LNCaP clone FGC (cell line): ENCODE data around the gene PWWP2B.
A peak's percentile ranks its signal among the peaks of the same experiment; 100 is the strongest.

Experiments
- DNase-seq: peaks from one replicate; pipeline ENCODE4 v3.0.0-alpha.2; 2011; ENCODE audit warnings: low read depth
- H3K4me3 ChIP-seq: 2 replicates; pipeline ENCODE4 v1.5.1; 2011; ENCODE audit warnings: mild to moderate bottlenecking, low read depth, low read length, control low read depth
- CTCF ChIP-seq: IDR thresholded peaks from 2 replicates; pipeline ENCODE4 v1.5.1; 2012; ENCODE audit warnings: mild to moderate bottlenecking; ENCODE audit not compliant: control insufficient read depth, insufficient read depth; ENCODE audit errors: extremely low read depth

PWWP2B gene

GRCh38 chr10:132408823-132409666 is 12.0 kb downstream of the PWWP2B start:
- no peak for DNase-seq
- no peak for TF ChIP-seq CTCF
- H3K4me3 ChIP-seq, result peak overlapping the region; percentile 57

GRCh38 chr10:132409667-132410028 is 12.6 kb downstream of the PWWP2B start:
- peak overlapping the region; percentile 57; the same call in 1 of the 2 replicates for H3K4me3 ChIP-seq
- TF ChIP-seq CTCF, result no peak
- DNase-seq, result no peak

GRCh38 chr10:132410056-132410778 is 13.2 kb downstream of the PWWP2B start:
- no peak overlapping the region for H3K4me3 ChIP-seq
- no peak for TF ChIP-seq CTCF
- DNase-seq, result no peak

GRCh38 chr10:132410779-132411532 is 14.0 kb downstream of the PWWP2B start:
- no peak for DNase-seq
- peak overlapping the region; percentile 17; the same call in 1 of the 2 replicates for H3K4me3 ChIP-seq
- no peak for TF ChIP-seq CTCF

GRCh38 chr10:132411561-132412253 is 14.7 kb downstream of the PWWP2B start:
- no peak for DNase-seq
- TF ChIP-seq CTCF, result no peak

More at GRCh38 chr10:132411561-132412253, 14.7 kb downstream of the PWWP2B start:
- H3K4me3 ChIP-seq, result peak overlapping the region; percentile 17; the same call in 1 of the 2 replicates
